Panc1 (cell line): ENCODE data around the gene GBP1. TPM values are rescaled to one million over a fixed set of nuclear protein-coding genes. Genes with fewer than 3 reads are reported as not detected.

ENCODE experiments used
- ATAC-seq: fragments of 200-7000 bp; cut with Tn5 transposase; 2 replicates; pipeline ENCODE4 v1.9.1; 2020; ENCODE audit warnings: mild to moderate bottlenecking, moderate library complexity
- BruUV-seq: library from RNA; stranded (reverse); fragments of 400-500 nt; replicated peaks from 2 replicates; lab custom pipeline; 2021; lab: Mats Ljungman, UMichigan
- CTCF ChIA-PET: fragments of 300-600 bp; sonication (Branson Sonifier 250); formaldehyde crosslinking; loops from one replicate; lab custom pipeline; 2022; ENCODE audit warnings: antibody characterized with exemption; lab: Charles Lee
- POLR2A ChIA-PET: fragments of 300-600 bp; sonication (Branson Sonifier 250); formaldehyde crosslinking; loops from one replicate; lab custom pipeline; 2022; ENCODE audit warnings: antibody characterized with exemption; lab: Charles Lee
- DNase-seq: peaks from one replicate; pipeline ENCODE4 v3.0.0-alpha.2; 2010; ENCODE audit warnings: low read depth, low spot score
- H3K27ac ChIP-seq: 2 replicates; pipeline ENCODE4 v1.5.1; 2011; ENCODE audit warnings: mild to moderate bottlenecking, low read length, inconsistent platforms
- H3K27me3 ChIP-seq: fragments of 200-500 bp; sonication (Bioruptor generic); 2 replicates; pipeline ENCODE4 v1.6.0; 2014; ENCODE audit warnings: low read length, inconsistent platforms; ENCODE audit not compliant: control insufficient read depth, insufficient read depth
- H3K36me3 ChIP-seq: fragments of 200-500 bp; sonication (Bioruptor generic); 2 replicates; pipeline ENCODE4 v1.5.1; 2014; ENCODE audit warnings: inconsistent platforms, mild to moderate bottlenecking, low read length, moderate library complexity; ENCODE audit not compliant: control insufficient read depth, insufficient read depth
- H3K4me1 ChIP-seq: 2 replicates; pipeline ENCODE4 v1.5.1; 2011; ENCODE audit warnings: inconsistent platforms, mild to moderate bottlenecking, low read length, moderate library complexity; ENCODE audit not compliant: control insufficient read depth, insufficient read depth
- H3K4me3 ChIP-seq, 2 experiments: 2 replicates each; pipeline ENCODE4 v1.5.1; 2011 to 2012; ENCODE audit warnings: low read depth in 2 of 2, low read length in 2 of 2, mild to moderate bottlenecking in 2 of 2, inconsistent platforms in 1 of 2, moderate library complexity in 1 of 2
- H3K9me3 ChIP-seq: fragments of 200-500 bp; sonication (Bioruptor generic); 2 replicates; pipeline ENCODE4 v1.5.1; 2014; ENCODE audit warnings: low read depth, mild to moderate bottlenecking, inconsistent platforms, low read length, moderate library complexity; ENCODE audit not compliant: control insufficient read depth, insufficient read depth
- CTCF ChIP-seq: fragments of 450-650 bp; IDR thresholded peaks from 2 replicates; pipeline ENCODE4 v1.5.1; 2017; ENCODE audit warnings: mild to moderate bottlenecking
- POLR2AphosphoS5 ChIP-seq: IDR thresholded peaks from 2 replicates; pipeline ENCODE4 v1.6.1; 2012; ENCODE audit warnings: mild to moderate bottlenecking, low read depth, low read length, moderate library complexity
- REST ChIP-seq, 2 experiments: IDR thresholded peaks; 2 replicates each; pipeline ENCODE4 v1.6.1; 2011 to 2012; ENCODE audit warnings: low read depth in 2 of 2, control low read depth in 1 of 2, low read length in 1 of 2, mild to moderate bottlenecking in 1 of 2, moderate library complexity in 1 of 2; ENCODE audit not compliant: insufficient read depth in 1 of 2
- SIN3A ChIP-seq: IDR thresholded peaks from 2 replicates; pipeline ENCODE4 v1.6.1; 2012; ENCODE audit warnings: low read depth, mild to moderate bottlenecking, low read length, moderate library complexity, borderline replicate concordance; ENCODE audit not compliant: insufficient read depth
- TCF7L2 ChIP-seq: IDR thresholded peaks from 2 replicates; pipeline ENCODE4 v1.6.1; 2011; ENCODE audit warnings: mild to moderate bottlenecking, low read depth, low read length, inconsistent platforms
- in situ Hi-C: cut with HindIII; loops from 2 replicates; pipeline ENCODE4 v1.10.0; 2016; ENCODE audit warnings: low sequenced_read_pairs, low pct_unique_long_range_greater_than_20kb
- intact Hi-C: fragments of 100-400 bp; cut with micrococcal nuclease; formaldehyde crosslinking; loops from one replicate; pipeline ENCODE4 v1.10.0; 2022; ENCODE audit not compliant: unreplicated experiment
- total RNA-seq: library from RNA; stranded (reverse); gene quantifications from one replicate; pipeline ENCODE4 v1.2.1, GENCODE V29; 2021; ENCODE audit not compliant: unreplicated experiment

The GBP1 gene
- total RNA-seq, 1 experiment from 2014 or later, result 0.80 TPM

GRCh38 chr1:89044970-89045721 lies 19.9 kb downstream of the GBP1 start:
- Histone ChIP-seq H3K36me3 (no peaks in the 10 kb centered on the region), H3K27ac (no peak overlapping the region), H3K4me3 (no peak overlapping the region), H3K27me3 (peaks cover 4% of the 10 kb centered on the region), H3K9me3 (no peaks in the 10 kb centered on the region), H3K4me1 (no peaks in the 10 kb centered on the region)
- TF ChIP-seq CTCF (no peak), TCF7L2 (no peak), SIN3A (no peak), REST (IDR thresholded peaks at IDR 0.05; ENCODE audit: insufficient read depth in 1 of 2, low read depth in 2 of 2, low read length in 1 of 2) (no peak), POLR2AphosphoS5 (no peak)
- DNase-seq (no peak), ATAC-seq (no peak)
- in situ Hi-C loops, result no loop called here
- ChIA-PET CTCF (no interaction called here), POLR2A (no interaction called here)
- intact Hi-C loops, result no loop called here
- BruUV-seq, result no TSS peak

- no peak for TF ChIP-seq REST (IDR thresholded peaks at IDR 0.05; ENCODE audit: insufficient read depth in 1 of 2, low read depth in 2 of 2, low read length in 1 of 2)
- no peak for ATAC-seq
- no peaks in the 10 kb centered on the region for H3K36me3 ChIP-seq
- H3K9me3 ChIP-seq, result no peaks in the 10 kb centered on the region
- no peaks in the 10 kb centered on the region for H3K4me1 ChIP-seq
- ChIA-PET CTCF (no interaction called here), POLR2A (no interaction called here)
- H3K27ac ChIP-seq, result no peak overlapping the region
- no TSS peak for BruUV-seq
- DNase-seq, result no peak
- in situ Hi-C loops, result no loop called here
- intact Hi-C loops, result no loop called here
- H3K27me3 ChIP-seq, result peaks cover 4% of the 10 kb centered on the region
- no peak overlapping the region for H3K4me3 ChIP-seq
Observed at GRCh38 chr1:89043940-89044339, 21.1 kb downstream of the GBP1 start.
